T47D (cell line): ENCODE data around the gene DUSP15.

Experiments used
- DNase-seq, 2 experiments: peaks; one replicate each; pipeline versions ENCODE4 v3.0.0 to v3.0.0-alpha.2; 2011 to 2012; ENCODE audit warnings: low read depth in 1 of 2, low spot score in 1 of 2
- JUND ChIP-seq: IDR thresholded peaks from 2 replicates; pipeline ENCODE4 v1.6.1; 2012; ENCODE audit warnings: low read depth
- in situ Hi-C: cut with HindIII; loops from 2 replicates; pipeline ENCODE4 v1.10.0; 2016; ENCODE audit warnings: low sequenced_read_pairs, low pct_unique_long_range_greater_than_20kb

DUSP15 gene

DNA sequence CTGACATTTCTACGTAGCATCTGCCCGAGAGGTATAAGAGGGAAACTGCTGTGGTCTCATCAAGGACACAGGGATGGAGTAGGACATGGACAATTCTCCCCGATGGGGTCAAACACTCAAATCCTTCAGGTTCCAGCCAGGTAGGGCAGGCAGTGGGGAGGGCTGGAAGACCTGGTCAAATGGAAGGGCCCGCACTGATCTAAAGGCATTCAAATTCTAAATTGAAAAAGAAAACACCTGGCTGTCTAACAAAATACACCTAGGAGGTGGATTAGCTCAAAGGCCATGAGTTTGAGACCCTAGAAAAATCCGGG, 8.2 kb downstream of the DUSP15 start:
- in situ Hi-C loops: no loop called here
- no peak for DNase-seq
- no peak for TF ChIP-seq JUND

- peak; percentile 79 to 96 for DNase-seq
- in situ Hi-C loops: no loop called here
- no peak for TF ChIP-seq JUND
Observed at GRCh38 chr20:31861385-31862156, 8.8 kb downstream of the DUSP15 start.

DNA sequence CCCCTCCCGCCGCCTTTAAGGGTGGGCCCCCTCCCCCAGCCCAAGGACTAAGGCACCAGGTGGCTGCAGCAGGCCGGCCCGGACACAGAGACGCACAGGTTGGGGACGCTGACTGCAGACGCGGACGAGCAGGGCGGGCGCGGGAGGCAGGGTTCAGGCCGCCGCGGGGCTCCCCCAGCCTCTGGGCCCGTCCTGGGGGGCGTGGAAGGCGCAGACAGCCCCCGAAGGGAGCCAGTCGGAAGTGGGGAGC, 9.3 kb downstream of the DUSP15 start:
- in situ Hi-C loops: no loop called here
- peak; percentile 37 to 48 for DNase-seq
- no peak for TF ChIP-seq JUND

DNA sequence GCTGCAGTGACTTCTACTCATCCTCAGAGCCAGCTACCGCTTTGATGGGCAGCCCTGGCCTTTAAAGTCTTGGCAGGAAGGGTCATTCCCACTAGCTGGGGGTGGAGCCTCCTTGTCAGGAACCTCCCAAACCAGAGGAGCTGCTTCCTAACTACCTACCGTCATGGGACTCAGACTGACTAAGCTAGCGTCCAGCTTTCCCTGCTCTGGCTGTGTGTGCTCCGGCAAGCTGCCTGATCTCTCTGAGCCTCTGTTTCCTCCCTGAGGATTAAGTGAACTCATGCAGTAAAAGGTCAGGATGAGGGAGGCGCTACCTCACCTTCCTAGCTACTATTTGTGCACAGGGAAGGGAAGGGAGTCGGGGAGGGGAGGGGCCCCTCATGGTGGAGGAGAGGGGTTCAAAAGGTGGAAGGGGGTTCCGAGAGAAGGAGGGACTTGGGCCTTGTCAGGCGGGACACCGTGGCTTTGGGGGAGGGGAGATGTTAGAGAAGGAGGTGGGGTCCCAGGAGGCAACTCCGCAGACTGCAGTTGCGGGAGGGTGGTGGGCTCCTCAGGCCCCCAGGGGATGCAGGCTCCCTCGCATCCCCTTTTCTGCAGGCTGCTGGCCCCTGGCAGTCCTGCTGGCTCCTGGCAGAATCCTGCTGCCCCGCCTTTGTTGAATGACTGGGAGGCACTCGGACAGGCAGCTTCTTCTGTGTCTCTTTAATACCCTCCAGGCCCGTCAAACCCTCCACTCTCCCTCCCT, 9.8 kb downstream of the DUSP15 start:
- DNase-seq: peak; percentile 80 to 87
- in situ Hi-C loops: no loop called here
- TF ChIP-seq JUND: no peak

DNA sequence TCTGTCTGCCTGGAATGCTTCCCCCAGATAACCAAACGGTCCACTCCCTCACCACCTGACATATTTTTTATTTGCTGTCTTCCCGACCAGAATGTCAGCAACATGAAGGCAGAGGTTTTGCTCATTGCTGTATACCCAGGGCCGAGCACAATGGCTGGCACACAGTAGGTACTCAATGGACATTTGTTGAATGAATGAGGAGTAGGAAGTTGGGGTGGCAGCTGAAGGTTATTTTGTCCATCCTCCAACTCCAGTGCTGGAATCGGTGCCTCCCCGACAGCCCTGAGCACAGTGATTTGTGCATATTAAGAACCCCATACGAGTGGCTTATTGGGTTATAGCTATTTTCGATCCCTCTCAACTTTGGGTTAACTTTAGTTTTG, 10.3 kb downstream of the DUSP15 start:
- TF ChIP-seq JUND: no peak
- in situ Hi-C loops: no loop called here
- no peak for DNase-seq

- in situ Hi-C loops: no loop called here
- DNase-seq: no peak
Observed at GRCh38 chr20:31859266-31859997, 10.9 kb downstream of the DUSP15 start.

GRCh38 chr20:31858760-31859083, 11.6 kb downstream of the DUSP15 start:
- TF ChIP-seq JUND: no peak
- DNase-seq: no peak
- in situ Hi-C loops: no loop called here

More at GRCh38 chr20:31859266-31859997, 10.9 kb downstream of the DUSP15 start:
- no peak for TF ChIP-seq JUND

DNA sequence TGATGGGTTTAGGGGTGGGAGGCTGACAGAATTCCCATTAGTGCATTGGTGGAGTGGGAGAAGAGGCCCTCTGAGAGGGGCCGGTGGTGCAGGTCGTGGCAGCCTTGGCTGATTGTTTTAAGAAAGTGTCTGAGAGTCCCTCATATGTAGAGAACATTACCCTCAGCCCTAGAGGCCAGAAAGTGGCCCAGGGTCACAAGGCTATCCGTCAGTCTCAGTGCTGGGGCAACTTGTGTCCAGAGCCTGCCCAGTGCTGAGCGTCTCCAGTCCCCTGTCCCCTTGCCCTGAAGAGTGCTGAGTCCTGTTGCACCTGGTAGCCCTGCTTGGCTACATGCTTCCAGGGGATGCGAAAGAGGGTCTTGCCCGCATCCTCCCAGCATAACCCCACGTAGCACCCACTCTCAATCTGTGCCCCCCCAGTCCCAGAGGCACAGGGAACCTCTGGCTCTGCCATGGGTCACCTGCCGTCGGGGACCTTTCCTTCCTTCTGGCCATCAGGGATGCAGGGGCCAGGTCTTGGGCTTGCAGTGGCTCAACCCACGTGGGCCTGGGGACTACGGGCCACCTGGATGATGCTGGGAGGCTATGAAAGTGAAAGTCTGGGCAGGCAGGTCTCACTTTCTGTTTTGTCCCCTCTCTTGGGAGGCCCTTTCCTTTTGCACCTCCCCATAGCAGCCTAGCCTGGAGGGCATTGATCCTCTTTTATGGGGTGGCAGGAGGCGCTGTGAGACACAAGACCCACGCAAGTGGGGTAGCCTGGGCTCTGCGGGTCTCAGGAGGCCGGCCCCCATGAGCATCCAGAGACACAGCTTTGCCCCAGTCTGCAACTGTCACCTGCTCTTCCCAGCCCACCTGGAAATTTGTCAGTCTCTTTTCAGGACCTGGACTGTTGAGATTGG, 12.2 kb downstream of the DUSP15 start:
- in situ Hi-C loops: no loop called here
- no peak for DNase-seq
- no peak for TF ChIP-seq JUND

- DNase-seq: no peak
- in situ Hi-C loops: no loop called here
- no peak for TF ChIP-seq JUND
Observed at GRCh38 chr20:31856516-31856915, 13.8 kb downstream of the DUSP15 start.

- no peak for DNase-seq
- in situ Hi-C loops: no loop called here
- no peak for TF ChIP-seq JUND
Observed at GRCh38 chr20:31853481-31853880, 16.8 kb downstream of the DUSP15 start.

- no peak for TF ChIP-seq JUND
- in situ Hi-C loops: no loop called here
- peak in 1 of 2 experiments; percentile 63 for DNase-seq
Observed at GRCh38 chr20:31851240-31851955, 18.9 kb downstream of the DUSP15 start.

GRCh38 chr20:31849306-31849930, 20.9 kb downstream of the DUSP15 start:
- in situ Hi-C loops: no loop called here
- peak; percentile 77 to 79 for DNase-seq
- no peak for TF ChIP-seq JUND
